ENCODE results near the gene OXA1L.
"Not testable (repeated sequence)": the region's sequence is repeated elsewhere in the genome, so short reads cannot be mapped to it uniquely, and the experiment has no call there.

OXA1L gene

DNA sequence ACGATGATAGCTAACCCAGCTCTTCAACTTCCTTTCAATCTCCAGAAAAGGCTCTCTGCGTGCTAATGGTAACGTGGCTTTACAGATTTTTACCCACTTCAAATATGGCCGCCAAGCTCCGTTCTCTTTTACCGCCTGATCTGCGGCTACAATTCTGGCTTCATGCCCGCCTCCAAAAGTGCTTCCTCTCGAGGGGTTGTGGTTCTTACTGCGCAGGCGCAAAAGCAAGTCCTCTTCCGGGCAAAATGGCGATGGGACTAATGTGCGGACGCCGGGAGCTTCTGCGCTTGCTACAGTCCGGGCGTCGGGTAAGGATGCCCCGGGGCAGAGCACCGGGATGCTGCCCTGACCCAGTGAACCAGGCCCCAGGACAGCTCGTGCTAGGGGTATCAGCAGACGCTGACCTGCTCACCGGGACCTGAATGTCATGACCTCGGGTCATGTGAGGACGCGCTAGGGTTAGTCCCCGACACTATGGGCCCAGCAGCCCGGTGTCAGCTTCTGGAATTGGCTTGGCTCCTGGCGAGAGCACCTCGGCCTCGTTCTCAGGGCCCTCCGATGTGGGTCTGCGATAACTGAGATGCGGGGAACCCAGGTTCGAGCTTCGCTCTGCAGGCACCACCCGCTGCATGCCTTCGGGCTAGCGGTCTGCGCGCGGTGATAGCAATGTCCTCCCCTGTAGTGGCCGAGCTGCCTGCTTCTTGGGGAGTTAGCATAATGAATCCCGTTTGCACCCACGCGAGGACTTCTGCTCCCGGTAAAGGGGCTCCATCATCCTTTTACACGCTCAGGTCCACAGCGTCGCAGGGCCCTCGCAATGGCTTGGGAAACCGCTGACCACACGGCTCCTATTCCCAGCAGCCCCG is at the start of gene OXA1L:
Gene OXA1L, plus strand, starts transcription at position 232 of the 866 bp plus-strand sequence. Its CDS starts 14 bp downstream, at position 246.
- peak; percentile 98 for DNase-seq

DNA sequence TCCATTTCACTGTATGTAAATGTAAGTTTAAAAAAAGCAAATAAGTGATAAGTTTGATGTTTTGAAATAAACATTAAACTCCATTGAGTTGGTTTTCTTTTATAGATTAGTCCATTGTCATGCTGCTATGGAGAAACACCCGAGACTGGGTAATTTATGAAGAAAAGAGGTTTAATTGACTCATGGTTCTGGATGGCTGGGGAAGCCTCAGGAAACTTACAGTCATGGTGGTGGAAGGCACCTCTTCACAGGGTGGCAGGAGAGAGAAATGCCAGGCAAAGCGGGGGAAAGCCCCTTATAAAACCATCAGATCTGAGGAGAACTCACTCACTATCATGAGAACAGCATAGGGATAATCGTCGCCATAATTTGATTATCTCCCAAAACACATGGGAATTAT is 48.4 kb upstream of the OXA1L start:
- no peak for DNase-seq

DNA sequence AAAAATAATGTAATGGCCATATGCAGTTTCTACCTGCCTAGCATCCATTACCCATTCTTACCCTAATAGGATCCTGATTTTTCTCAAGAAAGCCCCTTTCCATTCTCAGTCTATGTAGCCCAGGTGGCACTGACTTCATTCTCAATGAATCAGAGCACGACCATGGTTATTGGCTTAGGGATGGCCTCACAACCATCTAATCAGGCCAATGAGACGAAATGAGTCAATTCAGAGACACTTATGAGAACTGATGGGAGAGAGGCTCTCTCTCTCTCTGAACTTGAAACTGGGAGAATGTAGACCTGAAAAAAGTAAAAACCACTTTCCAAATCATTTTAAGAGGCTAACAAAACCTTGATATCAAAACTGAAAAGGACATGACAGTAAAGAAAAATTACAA is 45.3 kb upstream of the OXA1L start:
- DNase-seq, result no peak

DNA sequence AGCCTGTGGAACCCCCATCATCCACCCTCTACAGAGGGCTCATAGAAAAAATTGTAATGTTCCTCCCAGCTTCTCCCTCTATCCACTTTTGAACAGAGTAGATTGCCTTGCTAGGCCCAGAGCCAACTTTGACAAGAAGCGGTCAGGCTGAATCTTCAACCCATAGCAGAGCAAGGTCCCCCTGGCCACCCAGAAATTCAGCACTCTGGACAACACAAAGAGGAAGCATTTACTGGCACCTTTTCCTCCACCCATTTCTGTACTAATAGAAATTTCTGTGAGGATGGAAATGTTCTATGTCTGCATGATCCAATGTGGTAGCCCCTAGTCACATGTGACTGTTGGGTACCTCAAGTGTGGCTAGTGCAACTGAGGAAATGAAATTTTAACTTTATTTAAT is 42.7 kb upstream of the OXA1L start:
- no peak for DNase-seq

DNA sequence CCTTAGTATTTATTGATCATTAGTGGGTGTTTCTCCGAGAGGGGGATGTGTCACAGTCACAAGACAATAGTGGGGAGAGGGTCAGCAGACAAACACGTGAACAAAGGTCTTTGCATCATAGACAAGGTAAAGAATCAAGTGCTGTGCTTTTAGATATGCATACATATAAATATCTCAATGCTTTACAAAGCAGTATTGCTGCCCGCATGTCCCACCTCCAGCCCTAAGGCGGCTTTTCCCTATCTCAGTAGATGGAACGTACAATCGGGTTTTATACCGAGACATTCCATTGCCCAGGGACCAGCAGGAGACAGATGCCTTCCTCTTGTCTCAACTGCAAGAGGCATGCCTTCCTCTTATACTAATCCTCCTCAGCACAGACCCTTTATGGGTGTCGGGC is 41.6 kb upstream of the OXA1L start:
- DNase-seq, result not testable (repeated sequence)

DNA sequence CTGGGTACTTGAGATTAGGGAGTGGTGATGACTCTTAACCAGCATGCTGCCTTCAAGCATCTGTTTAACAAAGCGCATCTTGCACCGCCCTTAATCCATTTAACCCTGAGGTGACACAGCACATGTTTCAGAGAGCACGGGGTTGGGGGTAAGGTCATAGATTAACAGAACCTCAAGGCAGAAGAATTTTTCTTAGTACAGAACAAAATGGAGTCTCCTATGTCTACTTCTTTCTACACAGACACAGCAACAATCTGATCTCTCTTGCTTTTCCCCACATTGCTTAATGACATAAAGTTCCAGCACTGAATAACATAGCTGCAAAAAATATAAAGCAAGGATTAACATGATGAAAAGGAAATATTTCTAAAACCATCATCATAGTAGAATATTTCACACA is 41.1 kb upstream of the OXA1L start:
- DNase-seq, result not testable (repeated sequence)

DNA sequence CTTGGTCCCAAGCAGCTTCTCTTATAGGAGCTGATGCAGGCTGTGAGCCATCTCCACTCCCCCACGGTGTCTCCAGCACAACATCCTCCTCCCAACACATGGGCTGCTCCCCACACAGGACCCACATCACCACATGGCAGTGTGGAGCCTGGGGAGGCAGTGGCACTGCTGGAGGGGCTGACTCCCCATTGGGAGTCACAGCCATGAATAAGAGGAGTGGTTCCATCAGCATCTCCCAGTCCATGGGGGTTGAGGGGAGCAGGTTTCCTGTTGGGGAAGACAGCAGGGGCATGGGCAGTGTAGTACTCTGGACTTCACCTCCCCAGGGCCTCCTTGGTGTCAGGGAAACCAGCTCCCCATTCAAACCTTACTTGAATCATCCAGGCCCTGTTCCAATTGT is 40.5 kb upstream of the OXA1L start:
- no peak for DNase-seq

DNA sequence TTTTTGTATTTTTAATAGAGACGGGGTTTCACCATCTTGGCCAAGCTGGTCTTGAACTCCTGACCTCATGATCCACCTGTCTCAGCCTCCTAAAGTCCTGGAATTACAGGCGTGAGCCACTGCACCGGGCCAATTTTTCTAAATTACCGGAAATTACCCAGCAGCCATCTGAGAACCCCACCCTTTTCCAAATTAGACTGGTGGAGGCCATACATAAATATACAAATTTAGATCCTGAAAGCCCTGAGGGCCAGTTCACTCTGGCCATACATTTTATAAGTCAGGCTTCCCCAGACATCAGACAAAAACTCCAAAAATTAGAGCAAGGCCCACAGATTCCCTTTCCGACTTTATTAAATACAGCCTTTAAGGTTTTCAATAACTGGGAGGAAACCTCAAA is 34.4 kb upstream of the OXA1L start:
- not testable (repeated sequence) for DNase-seq

DNA sequence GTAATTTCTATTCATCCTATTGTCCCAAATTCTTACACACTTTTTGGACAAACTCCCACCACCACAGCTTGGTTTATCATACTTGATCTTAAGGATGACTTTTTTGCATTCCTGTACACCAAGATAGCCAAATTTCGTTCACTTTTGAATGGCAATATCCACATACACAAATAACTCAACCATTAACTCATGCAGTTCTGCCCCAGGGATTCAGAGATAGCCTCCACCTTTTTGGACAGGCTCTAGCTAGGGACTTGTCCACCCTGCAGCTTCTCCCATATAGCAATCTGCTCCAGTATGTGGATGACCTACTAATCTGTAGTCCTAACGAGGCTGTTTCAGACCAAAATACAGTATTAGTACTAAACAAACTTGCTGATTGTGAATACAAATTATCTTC is 32.7 kb upstream of the OXA1L start:
- no peak for DNase-seq

DNA sequence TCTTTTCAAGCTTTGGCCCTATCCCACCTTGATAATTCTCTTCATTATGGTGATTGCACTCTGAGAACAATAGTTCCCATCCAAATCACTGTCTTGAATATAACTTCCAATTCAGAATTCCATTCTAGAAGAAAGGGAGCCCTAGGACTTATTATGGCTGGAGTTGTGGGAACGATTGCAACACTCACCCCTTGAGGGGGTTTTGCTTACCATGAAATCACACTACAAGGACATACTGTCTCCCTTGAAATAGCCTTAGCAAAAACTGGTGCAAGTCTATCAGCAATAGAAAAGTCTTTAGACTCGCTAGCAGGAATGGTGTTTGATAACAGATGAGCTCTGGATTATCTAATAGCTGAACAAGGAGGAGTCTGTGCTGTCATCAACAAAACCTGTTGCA is 31.4 kb upstream of the OXA1L start:
- DNase-seq, result no peak

DNA sequence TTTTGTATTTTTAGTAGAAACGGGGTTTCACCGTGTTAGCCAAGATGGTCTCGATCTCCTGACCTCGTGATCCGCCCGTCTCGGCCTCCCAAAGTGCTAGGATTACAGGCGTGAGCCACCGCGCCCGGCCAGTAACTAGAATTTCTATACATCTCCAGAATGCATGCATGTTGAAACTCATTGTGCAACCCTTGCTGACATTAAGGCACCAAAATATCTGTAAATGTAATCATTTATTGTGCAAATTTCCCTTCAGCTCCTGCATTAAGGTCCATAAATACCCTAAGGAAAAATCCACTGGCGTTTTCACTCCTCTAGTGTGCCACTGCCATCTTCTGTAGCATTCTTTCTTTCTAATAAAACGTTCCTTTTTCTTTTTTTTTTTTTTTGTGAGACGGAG is 30.1 kb upstream of the OXA1L start:
- DNase-seq, result not testable (repeated sequence)

DNA sequence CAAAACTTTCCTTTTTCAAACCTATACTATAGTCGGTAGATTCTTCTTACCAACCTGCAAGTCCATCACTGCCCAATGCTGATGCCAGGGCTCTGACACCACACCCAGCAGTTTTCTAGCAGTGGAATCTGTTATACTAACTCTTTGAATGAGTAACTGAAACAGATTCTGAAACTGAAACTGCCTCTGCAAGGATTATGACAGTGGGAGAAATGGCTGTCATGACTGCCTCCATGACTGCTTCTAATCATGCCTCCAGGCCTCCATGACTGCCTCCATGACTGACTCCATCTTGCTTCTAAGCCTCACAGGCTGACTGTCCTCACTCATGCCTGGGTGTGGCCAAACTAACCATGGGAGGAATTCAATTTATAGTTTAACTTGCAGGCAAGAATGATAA is 29.4 kb upstream of the OXA1L start:
- peak; percentile 90 for DNase-seq

DNA sequence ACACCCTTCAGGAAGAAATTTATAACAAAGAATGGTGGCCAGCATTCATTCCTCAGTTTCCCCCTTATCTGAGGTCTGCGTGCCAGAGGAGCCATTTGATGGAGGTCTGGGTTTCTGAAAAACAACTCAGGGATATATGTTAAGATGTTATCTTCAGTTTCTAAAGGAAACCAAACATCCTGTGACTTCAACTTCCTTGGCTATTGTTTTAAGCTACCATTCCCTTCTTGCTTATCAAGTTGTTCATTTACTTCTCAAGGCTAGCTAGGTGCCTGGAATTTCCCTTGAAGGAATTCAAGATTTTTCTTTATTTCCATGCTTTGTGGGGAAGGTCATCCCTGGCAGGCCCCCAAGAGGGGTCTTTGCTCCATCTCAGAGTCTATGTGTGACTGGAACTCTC is 27.1 kb upstream of the OXA1L start:
- no peak for DNase-seq

DNA sequence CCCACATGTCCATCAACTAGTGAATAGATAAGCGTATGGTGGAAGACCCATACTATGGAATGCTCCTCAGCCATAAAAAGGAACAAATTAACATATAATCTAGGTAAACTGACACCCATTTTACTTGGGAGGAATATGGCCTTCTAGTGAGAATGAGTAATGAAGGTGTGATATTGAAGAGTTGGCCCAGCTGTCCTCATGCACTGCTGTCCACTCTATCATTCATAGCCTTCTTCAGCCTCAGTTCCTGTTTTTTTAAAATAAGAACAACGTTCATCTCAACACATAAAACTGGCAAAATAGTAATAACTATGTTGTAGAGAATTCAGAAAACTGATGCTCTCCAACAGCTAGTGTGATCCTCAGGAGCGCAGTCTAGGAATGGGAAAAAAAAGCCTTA is 26.5 kb upstream of the OXA1L start:
- no peak for DNase-seq

DNA sequence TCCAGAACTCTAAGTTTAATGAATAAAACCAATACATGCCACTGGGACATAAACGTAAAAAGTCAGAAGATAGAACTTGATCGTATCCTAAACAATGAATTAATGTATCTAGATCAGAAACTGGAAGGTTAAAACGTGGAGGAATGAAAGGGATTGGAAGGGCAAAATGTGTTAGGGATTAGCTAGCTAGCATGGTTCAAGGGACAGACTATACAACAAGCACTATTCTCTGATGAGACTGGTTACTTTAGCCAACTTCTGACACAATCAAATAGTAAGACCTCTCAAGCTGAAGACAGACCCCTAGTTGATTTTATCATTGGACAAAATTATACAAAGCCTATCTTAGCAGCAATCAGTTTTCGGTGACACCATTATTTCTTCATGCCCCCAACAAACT is 18.7 kb upstream of the OXA1L start:
- DNase-seq, result no peak

DNA sequence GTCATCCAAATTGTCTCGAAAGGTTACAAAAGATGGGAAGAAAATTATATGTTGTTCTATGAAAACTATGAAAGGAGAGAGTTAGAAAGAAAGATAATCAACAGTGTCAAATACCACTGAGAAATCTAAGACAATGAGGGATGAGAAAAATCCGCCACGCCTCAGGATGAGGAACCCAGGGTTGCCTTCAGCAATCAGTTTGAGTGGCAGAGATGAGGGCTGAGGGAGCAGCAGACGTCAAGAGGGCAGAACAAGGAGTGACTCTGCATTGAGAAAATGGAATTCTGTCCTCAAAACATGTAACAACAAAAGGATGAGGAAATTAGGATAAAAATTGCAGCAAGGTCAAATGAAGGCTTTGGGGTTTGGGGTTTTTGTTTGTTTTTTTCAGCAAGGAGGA is 18.3 kb upstream of the OXA1L start:
- no peak for DNase-seq

DNA sequence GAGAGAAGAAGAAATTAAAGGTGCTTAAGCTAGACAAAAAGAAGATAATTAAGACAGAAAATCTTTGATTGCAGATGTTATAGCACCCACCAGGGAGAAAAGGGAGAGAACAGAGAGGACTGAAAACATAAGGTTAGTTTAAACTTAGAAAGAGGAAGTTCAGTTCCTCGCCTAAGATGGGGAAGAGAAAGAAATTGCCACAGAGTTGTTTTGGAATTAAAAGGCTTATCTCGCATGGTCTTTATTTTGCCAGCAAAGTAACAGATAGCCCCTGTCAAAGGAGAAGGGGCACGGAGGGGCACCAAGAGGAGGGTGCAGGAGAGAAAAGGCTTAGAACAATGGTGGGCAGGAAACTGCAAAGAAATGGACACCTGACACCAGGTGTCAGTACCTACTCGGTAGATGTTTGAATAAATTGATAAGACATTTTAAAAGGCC is 17.8 kb upstream of the OXA1L start:
- no peak for DNase-seq

DNA sequence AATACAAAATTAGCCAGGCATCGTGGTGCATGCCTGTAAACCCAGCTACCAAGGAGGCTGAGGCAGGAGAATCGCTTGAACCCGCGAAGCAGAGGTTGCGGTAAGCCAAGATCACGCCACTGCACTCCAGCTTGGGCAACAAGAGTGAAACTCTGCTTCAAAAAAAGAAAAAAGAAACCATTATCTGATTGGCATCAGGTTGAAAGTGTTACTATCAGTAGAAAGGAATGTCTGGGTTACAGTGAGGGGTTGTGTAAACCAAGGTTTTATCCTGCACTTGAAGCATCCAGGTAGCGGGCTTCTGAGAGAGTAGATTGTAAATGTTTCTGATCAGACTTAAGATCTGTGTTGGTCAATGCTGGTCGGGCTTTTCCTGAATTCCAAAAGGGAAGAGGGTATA is 14.1 kb upstream of the OXA1L start:
- no peak for DNase-seq

DNA sequence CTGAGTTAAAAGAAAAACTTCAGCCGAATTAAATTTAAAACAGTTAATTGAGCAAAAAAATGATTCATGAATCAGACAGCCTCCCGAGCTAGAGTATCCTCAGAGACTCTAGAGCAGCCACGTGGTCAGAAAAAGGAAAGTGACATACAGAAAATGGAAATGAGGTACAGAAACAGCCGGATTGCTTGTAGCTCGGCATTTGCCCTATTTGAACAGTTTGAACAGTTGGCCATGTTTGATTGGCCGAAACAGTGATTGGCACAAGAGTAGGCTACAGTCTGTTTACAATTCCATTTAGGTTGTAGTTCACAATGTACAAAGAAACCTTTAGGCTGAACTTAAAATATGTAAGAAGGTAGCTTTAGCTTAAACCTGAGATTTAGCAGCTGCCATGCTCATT is 12.9 kb upstream of the OXA1L start:
- DNase-seq, result no peak

DNA sequence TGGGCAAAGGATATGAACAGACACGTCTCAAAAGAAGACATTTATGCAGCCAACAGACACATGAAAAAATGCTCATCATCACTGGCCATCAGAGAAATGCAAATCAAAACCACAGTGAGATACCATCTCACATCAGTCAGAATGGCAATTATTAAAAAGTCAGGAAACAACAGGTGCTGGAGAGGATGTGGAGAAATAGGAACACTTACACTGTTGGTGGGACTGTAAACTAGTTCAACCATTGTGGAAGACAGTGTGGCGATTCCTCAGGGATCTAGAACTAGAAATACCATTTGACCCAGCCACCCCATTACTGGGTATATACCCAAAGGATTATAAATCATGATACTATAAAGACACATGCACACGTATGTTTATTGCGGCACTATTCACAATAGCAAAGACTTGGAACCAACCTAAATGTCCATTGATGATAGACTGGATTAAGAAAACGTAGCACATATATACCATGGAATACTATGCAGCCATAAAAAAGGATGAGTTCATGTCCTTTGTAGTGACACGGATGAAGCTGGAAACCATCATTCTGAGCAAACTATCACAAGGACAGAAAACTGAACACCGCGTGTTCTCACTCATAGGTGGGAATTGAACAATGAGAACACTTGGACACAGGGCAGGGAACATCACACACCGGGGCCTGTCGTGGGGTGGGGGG is 8.4 kb upstream of the OXA1L start:
- DNase-seq, result not testable (repeated sequence)

DNA sequence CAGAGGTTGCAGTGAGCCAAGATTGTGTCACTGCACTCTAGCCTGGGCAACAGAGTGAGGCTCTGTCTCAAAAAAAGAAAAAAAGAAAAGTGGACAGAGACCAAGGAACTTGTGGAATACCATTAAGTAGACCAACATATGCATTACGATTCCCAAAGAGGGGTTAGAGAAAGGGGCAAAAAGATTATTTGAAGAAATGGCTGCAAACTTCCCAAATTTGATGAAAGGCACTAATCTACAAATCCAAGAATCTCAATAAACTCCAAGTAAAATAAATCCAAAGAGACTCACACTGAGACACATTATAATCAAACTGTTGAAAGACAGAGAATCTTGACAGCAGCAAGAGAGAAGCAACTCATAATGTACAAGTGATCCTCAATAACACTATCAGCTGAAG is 4.8 kb upstream of the OXA1L start:
- DNase-seq, result no peak

DNA sequence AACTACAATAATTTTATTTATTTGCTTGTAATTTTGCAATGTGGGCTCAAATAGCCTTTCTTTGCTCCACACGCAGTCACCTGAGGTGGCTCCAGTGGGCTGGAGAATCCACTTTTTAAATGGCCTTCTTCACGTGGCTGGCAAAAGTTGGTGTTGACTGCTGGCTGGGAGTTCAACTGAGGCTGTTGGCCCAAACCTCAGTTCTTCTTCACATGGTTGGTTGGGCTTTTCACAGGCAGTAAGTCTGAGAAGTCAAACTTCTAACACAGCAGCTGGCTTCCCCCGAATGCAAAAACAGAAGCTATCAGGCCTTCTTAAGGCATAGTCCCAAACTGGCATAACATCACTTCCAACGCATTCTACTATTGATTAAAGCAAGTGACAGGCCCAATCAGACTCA is 2.1 kb upstream of the OXA1L start:
- no peak for DNase-seq

DNA sequence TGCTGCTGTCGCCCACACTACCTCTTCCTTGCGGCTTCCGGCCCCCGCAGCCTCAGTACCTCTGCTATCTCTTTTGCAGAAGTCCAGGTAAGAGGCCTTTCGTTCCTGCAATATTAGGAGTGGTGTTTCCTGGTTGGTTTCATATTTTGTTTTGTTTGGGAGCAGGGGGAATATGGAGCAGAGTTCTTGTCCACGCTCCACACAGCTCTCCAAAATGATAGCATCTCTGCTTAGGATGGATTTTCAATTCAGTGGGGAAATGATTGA is 768 bp downstream of the OXA1L start:
- DNase-seq, result no peak

DNA sequence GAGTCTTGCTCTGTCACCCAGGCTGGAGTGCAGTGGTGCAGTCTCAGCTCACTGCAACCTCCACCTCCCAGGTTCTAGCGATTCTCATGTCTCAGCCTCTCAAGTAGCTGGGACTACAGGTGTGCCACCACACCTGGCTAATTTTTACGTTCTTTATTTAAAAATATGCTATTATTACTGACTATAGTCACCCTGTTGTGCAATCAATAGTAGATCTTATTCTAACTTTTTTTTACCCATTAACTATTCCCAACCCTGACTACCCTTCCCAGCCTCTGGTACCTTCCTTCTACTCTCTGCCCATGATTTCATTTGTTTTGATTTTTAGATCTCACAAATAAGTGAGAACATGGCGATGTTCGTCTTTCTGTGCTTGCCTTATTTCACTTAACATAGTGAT is 2.5 kb downstream of the OXA1L start:
- no peak for DNase-seq

DNA sequence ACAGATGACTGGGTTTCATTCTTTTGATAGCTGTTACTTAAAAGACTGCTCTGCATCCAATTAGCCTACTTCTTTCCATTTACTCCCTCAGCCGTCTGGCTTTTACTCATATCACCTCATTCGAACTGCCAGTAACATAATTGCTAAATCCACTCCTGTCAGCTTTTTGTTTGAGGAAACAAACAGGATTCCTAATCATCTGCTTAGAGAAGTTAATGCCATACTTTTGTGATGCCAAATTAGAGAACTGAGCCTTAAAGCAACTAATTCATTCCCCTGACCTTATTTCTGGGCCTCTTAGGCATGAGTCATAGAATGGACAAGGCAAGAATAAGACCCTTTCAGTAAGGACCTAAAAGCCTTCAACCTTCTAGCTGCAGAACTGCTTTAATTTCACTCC is 2.9 kb downstream of the OXA1L start:
- no peak for DNase-seq

Data from activated CD4-positive, alpha-beta T cell treated with anti-CD3 and anti-CD28 coated beads, Interleukin-2, amount 50 U/mL, for 16 hours (primary cell).